ENCODE data around the gene NECTIN3.

NECTIN3 gene

GRCh38 chr3:111200027-111200426 lies 128.4 kb downstream of the NECTIN3 start:
- DNase-seq = no peak
- TF ChIP-seq POLR2A (IDR thresholded peaks at IDR 0.05; ENCODE audit: low read length) (no peak), GATA1 (IDR thresholded peaks at IDR 0.05; ENCODE audit: low read depth, low read length) (no peak)

GRCh38 chr3:111210003-111210711 lies 138.5 kb downstream of the NECTIN3 start:
- TF ChIP-seq GATA1 (IDR thresholded peaks at IDR 0.05; ENCODE audit: low read depth, low read length) (no peak), POLR2A (IDR thresholded peaks at IDR 0.05; ENCODE audit: low read length) (no peak)
- no peak for DNase-seq

GRCh38 chr3:111210866-111211564 lies 139.4 kb downstream of the NECTIN3 start:
- DNase-seq = no peak
- TF ChIP-seq POLR2A (IDR thresholded peaks at IDR 0.05; ENCODE audit: low read length) (no peak), GATA1 (IDR thresholded peaks at IDR 0.05; ENCODE audit: low read depth, low read length) (no peak)

DNA sequence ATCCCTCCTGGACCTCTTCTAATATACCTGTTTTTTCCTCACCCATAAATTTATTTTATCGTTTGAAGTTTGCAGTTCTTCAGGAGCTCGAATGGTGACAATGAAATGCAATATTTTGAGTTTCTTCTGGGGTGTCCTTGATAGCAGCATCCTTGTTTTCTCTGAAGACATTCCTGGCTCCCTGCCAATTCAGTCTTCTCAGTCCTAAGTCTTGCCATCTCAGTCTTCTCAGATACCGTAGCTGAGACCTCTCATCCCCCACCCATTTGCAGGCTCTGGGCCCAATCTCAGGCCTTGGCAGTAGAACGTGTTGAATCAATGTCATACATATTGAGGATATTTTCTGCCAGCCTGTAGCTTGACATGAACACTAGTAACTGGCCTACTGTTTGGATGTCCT lies 140.9 kb downstream of the NECTIN3 start:
- DNase-seq = no peak
- TF ChIP-seq POLR2A (IDR thresholded peaks at IDR 0.05; ENCODE audit: low read length) (no peak), GATA1 (IDR thresholded peaks at IDR 0.05; ENCODE audit: low read depth, low read length) (no peak)

- TF ChIP-seq GATA1 (IDR thresholded peaks at IDR 0.05; ENCODE audit: low read depth, low read length) (no peak), POLR2A (IDR thresholded peaks at IDR 0.05; ENCODE audit: low read length) (no peak)
- DNase-seq = no peak
Measured at GRCh38 chr3:111215481-111215880, 143.9 kb downstream of the NECTIN3 start.

- no peak for DNase-seq
- TF ChIP-seq POLR2A (IDR thresholded peaks at IDR 0.05; ENCODE audit: low read length) = no peak
- TF ChIP-seq GATA1 (IDR thresholded peaks at IDR 0.05; ENCODE audit: low read depth, low read length) = no peak
Measured at GRCh38 chr3:111218615-111219014, 147.0 kb downstream of the NECTIN3 start.

DNA sequence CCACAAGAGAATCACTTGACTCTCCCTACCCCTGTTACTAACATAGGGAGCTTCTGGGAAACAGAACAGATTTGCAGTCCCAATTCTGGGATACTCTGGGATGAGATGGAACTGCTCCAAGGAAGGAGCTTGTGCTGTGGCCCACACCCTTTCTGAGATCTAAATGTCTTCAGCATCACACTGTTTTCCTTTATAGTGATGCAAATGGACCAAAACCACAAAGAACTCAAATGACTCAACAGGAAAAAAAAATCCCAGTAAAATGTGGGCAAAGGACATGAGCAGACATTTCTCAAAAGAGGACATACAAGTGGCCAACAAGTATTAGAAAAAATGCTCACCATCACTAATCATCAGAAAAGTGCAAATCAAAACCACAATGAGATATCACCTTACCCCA lies 155.6 kb downstream of the NECTIN3 start:
- no peak for TF ChIP-seq POLR2A (IDR thresholded peaks at IDR 0.05; ENCODE audit: low read length)
- no peak for TF ChIP-seq GATA1 (IDR thresholded peaks at IDR 0.05; ENCODE audit: low read depth, low read length)
- DNase-seq = no peak

DNA sequence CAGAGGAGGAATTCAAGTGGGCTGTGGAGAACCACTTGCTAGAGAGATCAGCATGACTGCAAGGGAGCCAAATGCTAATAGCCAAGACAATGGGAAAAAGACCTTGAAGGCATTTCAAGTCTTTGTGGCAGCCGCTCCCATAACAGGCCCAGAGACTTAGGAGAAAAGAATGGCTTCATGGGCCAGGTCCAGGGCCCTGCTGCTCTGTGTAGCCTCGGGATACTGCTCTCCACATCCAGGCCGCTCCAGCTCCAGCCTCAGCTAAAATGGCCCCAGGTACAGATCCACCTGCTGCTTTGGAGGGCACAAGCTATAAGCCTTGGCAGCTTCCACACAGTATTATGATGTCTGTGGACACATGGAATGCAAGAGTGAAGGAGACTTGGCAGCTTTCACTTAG lies 157.7 kb downstream of the NECTIN3 start:
- no peak for DNase-seq
- no peak for TF ChIP-seq POLR2A (IDR thresholded peaks at IDR 0.05; ENCODE audit: low read length)
- no peak for TF ChIP-seq GATA1 (IDR thresholded peaks at IDR 0.05; ENCODE audit: low read depth, low read length)

DNA sequence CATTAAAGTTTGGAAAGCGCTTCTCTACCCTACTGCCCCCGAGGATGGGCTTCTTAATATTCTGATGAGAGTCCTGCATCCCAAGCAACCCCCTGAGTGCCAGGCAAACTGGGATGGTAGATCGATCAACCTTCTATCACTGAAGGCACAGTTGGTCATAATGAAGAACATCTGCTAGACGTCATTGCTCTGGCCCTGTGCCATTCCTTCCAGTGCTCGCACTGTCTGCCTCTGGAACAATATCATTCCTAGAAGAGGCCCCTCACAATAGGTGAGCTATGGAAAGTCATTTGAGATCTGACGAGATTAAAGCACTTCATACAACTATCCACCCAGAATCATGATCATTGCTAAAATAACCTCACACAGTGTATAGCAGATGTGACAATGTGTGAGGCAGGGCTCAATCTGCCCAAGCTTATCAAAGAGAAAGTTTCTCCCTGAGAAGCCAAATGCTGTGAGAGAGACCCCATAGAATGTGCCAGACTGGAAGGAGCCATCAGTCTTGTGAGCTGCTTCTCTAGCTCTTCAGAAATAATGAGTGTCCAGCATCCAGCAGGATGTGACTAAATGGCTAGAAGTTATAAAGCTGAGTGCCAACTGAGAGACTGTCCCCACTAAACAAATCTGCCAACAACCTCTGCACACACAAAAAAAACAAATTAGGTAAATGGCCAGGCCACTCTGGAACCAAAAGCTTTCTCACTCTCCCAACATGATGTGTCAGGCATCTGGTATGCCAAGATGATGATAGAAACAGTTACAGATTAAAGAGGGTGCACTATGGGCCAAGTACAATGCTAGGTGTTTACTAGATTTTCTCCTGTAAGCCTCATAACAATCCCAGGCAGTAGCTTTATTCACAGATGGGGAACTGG lies 165.5 kb downstream of the NECTIN3 start:
- no peak for TF ChIP-seq POLR2A (IDR thresholded peaks at IDR 0.05; ENCODE audit: low read length)
- no peak for TF ChIP-seq GATA1 (IDR thresholded peaks at IDR 0.05; ENCODE audit: low read depth, low read length)
- DNase-seq = no peak

DNA sequence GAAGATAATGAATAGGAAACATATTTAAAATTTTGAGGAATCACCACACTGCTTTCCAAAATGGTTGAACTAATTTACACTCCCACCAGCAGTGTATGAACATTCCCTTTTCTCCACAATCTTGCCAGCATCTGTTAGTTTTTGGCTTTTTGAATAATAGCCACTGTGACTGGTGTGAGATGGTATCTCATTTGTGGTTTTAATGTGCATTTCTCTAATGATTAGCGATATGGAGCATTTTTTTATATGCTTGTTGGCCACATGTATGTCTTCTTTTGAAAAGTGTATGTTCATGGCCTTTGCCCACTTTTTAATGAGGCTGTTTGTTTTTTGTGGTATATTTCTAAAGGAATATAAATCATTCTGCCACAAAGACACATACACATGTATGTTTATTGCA lies 166.3 kb downstream of the NECTIN3 start:
- no peak for DNase-seq
- TF ChIP-seq POLR2A (IDR thresholded peaks at IDR 0.05; ENCODE audit: low read length) (no peak), GATA1 (IDR thresholded peaks at IDR 0.05; ENCODE audit: low read depth, low read length) (no peak)

- DNase-seq = no peak
- TF ChIP-seq GATA1 (IDR thresholded peaks at IDR 0.05; ENCODE audit: low read depth, low read length) = no peak
Measured at GRCh38 chr3:111238885-111239284, 167.3 kb downstream of the NECTIN3 start.

DNA sequence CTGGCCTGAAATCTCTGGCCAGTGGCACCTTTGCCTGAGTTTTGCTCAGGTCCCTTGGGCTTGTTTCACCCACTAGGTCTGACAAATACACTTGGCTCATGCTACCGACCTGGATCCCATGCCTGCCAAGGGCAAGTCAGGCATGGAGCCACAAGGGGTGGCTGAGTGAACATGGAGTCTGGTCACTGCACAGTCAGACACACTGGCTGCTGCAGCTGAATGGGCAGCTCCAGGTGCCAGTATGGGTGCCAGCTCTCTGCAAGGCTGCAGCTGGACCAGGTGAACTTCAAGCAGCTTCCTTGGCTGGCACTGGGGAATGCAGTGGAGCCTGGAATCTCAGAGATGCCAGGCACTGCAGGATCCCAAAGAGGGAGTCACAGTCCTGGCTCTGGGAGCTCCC lies 170.3 kb downstream of the NECTIN3 start:
- TF ChIP-seq GATA1 (IDR thresholded peaks at IDR 0.05; ENCODE audit: low read depth, low read length) (no peak), POLR2A (IDR thresholded peaks at IDR 0.05; ENCODE audit: low read length) (no peak)
- no peak for DNase-seq
